HG03460 (cell line): ENCODE results near the gene SBNO1.
"Not testable (repeated sequence)": the region's sequence is repeated elsewhere in the genome, so short reads cannot be mapped to it uniquely, and the experiment has no call there.

ENCODE experiments used
- ATAC-seq: cut with Tn5 transposase; IDR thresholded peaks from one replicate; pipeline ENCODE4 v1.9.1; 2021; ENCODE audit not compliant: unreplicated experiment

The SBNO1 gene

DNA sequence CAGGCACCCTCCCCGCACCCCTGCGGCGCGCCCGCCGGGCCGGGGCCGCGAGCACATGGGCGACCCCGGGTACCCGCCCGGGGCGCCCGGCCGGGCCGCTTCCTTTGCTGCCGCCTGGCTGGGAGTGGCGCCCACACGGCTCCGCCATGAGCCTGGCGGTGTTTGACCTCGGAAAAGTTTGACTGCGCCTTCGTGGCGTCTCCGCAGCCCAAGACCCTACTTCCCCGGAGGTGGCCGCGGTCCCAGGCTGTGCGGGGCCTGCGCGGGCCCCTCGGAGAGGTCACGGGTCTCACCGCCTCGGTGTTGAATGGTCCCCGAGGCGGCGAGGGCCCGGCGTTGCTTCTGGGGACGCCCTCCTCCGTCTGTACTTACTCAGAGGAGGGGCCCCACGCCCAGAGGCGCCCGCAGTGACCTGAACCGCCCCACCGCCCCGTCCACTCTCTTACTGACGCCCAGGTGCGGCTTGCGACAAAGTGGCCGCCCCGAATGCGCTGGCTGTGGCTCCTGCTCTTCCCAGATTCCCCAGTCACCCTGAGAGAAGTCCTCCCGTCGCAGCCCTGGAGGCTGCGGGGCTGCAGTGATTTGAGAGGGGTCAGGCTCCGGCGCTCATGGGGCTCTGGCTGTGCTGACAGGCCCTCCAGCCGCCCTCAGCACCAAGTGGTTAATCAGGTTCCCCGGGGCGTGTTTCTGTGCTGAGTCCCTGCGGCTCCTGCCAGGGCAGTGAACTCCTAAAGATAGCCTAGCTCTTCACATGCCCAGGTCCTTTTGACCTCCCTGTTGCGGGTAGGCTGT is 25.1 kb upstream of the SBNO1 start:
- no peak for ATAC-seq

DNA sequence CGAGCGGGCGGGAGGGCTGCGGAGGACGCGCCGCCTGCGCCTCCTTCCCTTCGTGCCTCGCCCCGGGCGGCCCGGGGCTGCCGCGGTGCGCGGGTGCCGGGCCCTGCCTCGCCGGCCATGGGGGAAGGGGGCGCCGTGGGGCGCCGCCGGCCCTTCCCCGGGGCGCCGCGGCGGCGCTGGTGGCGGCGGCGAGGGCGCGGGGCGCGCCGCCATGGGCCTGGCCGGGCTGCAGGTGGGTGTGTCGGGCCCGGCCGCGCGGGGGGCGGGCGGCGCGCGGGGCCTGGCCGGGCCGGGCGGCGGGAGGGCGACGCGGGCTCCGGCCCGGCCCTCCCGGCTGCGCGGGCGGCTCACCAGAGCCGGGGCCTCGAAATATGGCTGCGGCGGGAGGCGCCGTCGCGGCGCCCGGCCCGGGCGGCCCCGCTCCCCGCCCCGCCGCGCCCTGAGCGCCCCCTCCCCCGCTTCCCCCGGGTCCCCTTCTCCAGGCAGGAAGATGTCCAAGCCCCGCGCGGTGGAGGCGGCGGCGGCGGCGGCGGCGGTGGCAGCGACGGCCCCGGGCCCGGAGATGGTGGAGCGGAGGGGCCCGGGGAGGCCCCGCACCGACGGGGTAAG is 24.4 kb upstream of the SBNO1 start:
- ATAC-seq, result no peak

DNA sequence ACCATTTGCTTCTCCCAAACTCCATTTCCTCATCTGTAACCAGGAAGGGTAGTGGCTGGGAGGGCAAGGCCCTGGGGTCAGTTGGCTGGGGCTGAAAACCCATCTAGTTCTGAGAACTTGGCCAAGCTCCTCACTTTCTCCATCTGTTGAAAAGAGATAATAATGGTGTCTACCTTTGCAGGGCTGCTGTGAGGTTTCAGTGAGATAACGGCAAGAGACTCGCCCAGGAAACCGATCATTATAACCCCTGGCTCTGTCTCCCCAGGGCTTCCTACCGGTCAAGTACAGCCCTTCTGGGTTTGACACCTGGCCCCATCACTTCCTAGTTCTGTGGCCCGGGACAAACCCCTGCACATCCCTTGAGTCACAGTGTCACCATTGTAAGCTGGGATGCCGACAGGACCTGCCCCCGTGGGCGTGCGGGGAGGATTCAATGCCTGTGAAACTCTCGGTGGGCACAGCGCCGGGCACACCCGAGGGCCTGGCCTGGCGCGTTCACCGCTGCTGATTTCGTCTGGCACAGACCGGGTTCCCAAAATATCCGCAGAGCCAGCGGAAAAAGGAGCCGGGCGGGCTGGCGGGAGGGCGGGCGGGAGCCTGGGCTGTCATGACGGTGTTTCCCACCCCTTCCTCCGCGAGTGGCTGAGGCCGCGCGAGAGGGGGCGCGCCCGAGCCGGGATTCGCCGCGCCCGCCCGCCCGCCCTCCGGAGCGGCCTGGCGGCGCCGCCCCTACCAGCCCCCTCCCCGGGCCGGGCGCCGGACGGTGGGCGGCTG is 23.7 kb upstream of the SBNO1 start:
- peak; percentile 35 for ATAC-seq

DNA sequence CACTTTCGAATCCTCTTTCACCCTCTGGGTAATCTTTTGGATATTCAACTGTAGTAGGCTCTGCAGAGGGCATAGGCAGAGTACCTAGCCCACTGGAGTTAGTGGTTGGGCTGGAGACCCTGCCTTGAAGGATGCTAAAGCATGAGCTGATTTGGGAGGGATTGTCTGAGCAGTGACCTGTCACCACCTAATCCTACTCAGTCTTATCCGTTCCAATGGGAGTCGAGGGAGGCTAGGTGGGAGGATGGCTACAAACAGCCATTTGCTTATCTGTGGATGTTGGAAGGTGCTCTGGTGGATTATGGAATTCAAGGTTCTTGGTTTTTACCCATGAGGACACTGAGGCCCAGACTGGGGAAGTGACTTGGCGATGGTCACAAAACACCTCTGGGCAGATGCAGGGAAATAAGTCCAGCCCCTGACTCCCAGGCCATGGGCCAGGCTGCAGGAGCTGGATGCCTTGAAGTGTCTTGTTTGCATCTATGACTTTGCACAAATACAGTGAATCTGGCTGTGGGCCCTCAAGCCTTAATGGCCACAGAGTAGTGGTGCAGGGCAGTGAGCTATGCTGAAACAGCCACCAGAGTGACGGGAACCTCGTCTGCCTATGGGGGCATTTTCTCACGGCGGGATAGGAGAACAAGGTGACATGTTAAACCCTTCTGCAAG is 23.0 kb upstream of the SBNO1 start:
- no peak for ATAC-seq

DNA sequence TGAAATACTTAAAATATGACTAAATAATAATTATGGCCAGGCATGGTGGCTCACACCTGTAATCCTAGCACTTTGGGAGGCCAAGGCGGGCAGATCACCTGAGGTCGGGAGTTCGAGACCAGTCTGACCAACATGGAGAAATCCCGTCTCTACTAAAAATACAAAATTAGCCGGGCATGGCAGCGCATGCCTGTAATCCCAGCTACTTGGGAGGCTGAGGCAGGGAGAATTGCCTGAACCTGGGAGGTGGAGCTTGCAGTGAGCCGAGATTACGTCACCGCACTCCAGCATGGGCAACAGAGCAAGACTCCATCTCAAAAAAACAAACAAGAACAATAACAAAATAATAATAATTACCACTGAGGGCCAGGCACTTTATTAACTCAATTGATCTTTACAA is 20.9 kb upstream of the SBNO1 start:
- not testable (repeated sequence) for ATAC-seq

DNA sequence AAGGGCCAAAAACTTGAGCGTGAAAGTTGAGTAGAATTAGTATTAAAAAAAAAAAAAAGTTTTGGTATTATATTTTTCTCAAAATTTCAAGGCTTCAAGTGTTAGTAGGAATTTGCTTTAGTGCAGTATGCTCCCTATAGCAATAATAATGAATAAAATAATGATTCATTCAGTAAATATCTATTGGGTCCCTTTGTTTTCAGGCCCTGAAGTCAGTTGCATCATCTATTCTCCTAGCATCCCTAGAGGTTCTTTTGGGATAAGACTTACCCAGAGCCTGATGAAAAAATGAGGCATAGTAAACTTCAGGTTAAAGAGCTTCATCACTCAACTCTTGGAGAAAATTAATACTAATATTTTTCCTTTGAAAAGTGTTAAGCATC is 20.3 kb upstream of the SBNO1 start:
- ATAC-seq, result no peak

DNA sequence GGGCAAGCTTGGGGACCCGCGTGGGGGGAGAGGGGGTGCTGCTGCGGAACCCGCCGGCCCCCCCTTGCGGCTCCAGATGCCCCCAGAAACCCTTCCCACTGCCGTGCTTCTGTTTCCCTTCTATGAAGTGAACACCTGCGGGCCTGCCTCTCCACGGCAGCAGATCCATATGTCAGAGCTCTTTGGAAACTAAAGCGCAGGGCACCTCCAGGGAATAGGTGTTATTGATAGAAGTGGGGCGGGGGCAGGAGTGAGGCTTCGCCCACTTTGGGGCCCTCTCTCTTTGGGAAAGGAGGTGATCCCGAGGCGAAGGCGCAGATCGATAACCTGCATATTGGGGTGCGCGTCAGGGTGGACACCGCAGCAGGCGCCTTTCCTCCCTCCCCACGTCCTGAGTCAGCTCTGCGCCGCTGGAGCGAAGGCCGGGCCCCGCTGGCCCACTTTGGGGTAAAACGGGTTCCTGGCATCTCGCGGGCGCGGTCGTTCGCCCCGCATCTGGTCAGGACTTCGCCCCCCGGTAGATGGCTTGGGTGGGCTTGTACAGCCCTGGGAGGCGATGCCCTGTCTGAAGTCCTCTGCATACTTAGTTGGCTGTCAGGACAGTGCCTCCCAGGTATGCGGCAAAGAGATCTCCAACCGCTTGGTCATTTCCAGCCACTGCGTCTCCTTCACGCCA is 19.8 kb upstream of the SBNO1 start:
- ATAC-seq, result no peak

DNA sequence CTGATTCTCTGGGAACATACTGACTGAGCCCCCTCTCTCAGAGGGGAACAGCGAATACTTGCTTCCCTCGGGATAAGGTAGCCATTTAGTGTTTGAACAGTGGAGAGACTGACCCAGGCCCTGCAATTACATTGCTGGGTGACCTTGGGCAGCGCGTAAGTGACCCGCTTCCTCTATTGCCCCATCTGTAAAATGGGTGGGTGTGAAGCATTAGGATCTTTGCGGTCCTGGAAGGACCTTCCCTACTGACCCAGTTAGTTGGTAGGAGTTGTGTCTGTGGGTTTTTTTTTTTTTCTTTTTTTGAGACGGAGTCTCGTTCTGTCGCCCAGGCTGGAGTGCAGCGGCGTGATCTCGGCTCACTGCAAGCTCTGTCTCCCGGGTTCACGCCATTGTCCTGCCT is 18.0 kb upstream of the SBNO1 start:
- ATAC-seq, result no peak

DNA sequence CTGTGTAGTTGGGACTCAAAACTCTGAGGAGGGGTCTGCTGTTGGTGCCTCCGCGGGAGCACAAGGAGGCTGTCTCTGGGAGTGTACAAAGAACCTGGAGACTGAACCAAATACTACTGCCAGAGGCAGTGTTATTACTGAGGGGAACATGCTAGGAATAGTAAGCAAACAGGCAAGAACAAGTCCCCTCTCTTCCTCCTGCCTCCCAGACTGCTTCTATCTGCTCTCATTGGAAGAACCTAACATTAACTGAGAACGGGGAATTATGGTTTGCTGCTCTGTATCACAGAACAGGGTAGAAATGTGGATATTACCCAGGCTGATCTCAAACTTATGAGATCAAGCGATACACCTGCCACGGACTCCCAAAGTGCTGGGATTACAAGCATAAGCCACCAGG is 14.7 kb upstream of the SBNO1 start:
- ATAC-seq, result no peak

DNA sequence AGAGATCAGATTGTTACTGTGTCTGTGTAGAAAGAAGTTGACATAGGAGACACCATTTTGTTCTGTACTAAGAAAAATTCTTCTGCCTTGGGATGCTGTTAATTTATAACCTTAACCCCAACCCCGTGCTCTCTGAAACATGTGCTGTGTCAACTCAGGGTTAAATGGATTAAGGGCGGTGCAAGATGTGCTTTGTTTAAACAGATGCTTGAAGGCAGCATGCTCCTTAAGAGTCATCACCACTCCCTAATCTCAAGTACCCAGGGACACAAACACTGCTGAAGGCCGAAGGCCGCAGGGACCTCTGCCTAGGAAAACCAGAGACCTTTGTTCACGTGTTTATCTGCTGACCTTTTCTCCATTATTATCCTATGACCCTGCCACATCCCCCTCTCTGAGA is 7.8 kb upstream of the SBNO1 start:
- ATAC-seq, result not testable (repeated sequence)

DNA sequence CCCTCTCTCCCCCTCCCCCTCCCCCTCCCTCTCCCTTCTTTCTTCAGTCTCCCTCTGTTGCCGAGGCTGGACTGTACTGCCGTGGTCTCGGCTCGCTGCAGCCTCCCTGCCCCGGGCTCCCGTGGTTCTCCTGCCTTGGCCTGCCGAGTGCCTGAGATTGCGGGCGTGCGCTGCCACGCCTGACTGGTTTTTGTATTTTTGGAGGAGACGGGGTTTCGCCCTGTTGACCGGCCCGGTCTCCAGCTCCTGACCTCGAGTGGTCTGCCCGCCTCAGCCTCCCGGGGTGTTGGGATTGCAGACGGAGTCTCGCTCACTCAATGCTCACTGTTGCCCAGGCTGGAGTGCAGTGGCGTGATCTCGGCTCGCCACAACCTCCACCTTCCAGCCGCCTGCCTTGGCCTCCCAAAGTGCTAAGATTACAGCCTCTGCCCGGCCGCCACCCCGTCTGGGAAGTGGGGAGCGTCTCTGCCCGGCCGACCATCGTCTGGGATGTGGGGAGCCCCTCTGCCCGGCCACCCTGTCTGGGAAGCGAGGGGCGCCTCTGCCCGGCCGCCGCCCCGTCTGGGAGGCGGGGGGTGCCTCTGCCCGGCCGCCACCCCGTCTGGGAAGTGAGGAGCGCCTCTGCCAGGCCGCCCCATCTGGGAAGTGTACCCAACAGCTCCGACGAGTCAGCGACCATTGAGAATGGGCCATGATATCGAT is 7.2 kb upstream of the SBNO1 start:
- not testable (repeated sequence) for ATAC-seq

DNA sequence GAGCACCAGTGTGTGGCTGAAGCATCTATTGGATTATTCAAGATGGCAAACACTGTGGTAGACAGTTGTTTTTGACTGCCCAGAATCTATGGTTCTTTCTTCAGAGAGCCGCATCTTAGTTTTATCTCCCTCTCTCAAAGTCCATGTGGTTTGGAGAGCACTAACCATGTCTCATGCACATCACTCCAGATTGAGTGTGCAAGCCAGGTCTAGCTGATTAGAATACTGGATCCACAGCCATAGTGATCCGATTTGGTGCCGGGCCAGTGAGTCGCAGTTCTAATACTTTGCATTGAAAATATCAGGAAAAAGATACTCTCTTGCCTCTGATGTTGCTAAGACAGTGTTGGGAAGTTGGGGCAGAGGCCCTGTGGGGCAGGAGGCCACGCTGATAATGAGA is 4.6 kb upstream of the SBNO1 start:
- ATAC-seq, result no peak

DNA sequence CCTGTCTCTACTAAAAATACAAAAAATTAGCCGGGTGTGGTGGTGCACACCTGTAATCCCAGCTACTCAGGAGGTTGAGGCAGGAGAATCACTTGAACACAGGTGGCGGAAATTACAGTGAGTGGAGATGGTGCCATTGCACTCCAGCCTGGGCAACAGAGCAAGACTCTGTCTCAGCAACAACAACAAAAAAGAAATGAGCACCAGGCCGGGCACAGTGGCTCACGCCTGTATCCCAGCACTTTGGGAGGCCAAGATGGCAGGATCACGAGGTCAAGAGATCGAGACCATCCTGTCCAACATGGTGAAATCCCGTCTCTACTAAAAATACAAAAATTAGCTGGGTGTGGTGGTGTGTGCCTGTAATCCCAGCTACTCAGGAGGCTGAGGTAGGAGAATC is 3.8 kb upstream of the SBNO1 start:
- not testable (repeated sequence) for ATAC-seq

DNA sequence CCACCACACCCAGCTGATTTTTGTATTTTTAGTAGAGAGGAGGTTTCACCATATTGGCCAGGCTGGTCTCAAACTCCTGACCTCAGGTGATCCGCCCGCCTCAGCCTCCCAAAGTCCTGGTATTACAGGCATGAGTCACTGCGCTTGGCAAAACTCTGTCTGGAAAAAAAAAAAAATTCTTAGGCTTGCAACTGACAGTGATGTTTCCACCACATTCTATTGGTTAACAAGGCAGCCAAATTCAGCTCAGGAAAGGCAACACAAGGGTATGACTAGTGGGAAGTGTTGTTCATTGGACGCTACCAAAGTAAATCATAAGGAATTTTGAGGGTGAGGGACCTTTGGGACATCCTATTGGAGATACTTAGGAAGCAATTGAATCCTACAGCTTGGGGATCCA is 2.9 kb upstream of the SBNO1 start:
- no peak for ATAC-seq

DNA sequence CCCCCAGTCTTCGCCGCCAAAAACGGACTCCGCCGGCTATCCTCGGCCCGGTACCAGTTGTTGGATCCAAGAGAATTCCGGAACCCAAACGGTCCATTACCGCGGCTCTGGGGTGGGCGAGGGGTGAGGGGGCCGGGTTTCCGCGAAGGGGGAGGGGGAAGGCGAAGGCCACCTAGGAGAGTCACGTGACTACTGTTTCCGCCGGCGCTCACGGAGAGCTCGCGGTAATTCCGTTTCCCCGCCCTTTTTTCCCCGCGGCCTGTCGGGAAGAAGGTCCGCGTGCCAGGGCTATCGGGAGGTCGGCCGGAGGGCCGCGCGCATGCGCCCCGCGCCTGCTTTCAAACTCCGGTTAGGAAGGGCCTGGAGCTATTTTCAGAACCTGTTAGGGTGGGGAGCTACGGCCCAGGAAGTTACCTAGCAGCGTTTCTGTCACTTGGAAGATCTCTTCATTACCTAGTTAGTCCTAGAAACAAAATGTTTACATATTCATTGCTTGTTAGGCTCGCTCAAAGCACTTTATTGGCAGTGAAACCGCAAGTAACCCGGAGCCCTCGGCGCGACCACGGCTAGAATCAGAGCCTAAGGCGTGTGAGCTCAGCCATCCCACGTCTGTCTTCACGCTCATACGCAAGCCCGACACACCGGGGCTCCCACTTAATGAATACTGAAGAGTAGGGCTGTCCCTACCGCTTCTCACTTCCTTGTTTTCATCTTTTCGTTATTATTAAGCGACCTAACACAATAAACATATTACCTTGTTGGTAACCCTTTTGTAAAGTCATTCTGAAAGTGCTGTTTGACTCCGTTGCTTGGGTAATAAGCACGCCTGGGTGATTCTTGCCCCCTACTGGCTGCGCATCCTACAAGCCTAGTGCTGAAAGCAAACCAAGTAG is 624 bp upstream of the SBNO1 start:
- peak; percentile 65 for ATAC-seq

DNA sequence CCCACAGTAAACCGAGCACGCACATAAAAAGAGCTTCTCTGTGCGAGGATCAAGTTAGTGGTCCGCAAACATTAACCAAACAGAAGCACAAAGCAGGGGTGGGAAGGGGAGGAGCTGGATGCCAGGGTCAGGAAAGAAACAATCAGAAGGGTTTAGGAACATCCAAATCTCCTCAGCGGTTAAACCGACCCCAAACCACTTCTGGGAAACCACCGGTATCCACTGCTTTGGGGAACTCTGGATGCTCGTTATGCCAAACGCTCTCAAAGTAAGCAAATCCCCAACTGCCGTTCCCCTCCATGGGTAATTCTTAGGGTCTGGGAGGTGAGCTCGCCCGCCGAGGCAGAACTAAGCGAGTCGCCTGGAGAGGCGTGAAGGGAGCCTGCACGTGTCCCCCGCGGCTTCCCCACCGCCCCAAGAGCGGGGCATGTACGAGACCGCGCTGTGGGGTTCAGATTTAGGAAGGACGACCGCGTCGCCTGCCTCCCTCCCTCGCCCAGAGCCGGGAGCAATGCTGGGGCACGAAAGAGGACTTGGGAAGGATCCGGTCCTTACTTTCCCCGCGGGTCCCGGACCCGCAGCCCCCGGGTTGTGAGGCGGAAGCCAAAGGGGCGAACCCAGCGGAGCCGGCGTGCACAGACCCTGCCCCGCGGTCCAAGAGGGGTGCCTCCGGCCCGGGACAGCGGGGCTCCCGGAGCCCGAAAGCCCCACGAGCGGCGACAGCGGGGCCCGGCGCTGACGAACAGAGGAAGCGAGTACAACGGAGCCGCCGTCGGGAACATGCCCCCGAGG is 711 bp downstream of the SBNO1 start:
- ATAC-seq, result peak; percentile 1

DNA sequence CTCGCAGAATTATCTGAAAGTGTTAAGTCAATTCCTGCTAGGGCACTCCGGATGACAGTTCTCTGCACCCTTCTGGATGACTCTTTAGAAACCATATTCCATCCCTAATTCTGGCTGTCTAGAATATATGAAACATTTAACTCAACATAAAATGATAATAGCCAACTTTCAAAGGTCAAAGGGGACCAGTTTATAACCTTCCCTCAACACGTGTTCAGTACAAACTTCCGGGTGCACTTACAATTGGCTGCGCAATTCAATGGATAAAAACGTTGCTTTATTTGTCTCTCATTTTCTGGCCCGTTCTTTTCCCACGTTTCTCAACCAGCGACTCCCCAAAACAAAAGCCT is 1.3 kb downstream of the SBNO1 start:
- ATAC-seq, result no peak

DNA sequence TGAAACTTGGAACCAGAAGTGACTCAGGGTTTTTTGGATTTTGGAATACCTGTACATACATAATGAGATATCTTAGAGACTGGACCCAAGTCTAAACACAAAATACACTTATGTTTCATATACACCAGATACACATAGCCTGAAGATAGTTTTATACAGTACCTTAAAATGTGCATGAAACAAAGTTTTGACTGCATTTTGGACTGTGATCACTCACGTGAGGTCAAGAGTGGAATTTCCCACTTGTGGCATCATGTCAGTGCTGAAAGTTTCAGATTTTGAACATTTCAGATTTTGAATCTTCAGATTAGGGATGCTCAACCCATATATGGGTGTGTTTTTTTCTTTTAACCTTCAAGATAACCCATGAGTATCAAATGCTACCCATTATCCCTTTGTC is 6.6 kb downstream of the SBNO1 start:
- no peak for ATAC-seq
